ENCODE measurements around the gene HNRNPM. TPM values are rescaled to one million over a fixed set of nuclear protein-coding genes. Genes with fewer than 3 reads are reported as not detected.

HNRNPM gene
- total RNA-seq, 2 donors from 2014 or later = 168 to 183 TPM

- H3K27me3 Mint-ChIP-seq (ENCODE audit: low read depth) = no peaks in the 10 kb centered on the region
- peaks cover 81% of the 10 kb centered on the region for H3K4me1 Mint-ChIP-seq (ENCODE audit: low read depth)
- H3K4me3 Mint-ChIP-seq = peak overlapping the region in 1 of 2 donors; percentile 65
- H3K36me3 Mint-ChIP-seq (ENCODE audit: insufficient read depth in 2 of 2) = peaks cover 5 to 29% of the 10 kb centered on the region in 2 donors
- H3K27ac Mint-ChIP-seq = peak overlapping the region; percentile 89
- ATAC-seq (replicated peaks in 1 of 2) (no peak), DNase-seq (no peak)
- H3K9me3 Mint-ChIP-seq = no peaks in the 10 kb centered on the region
Observed at GRCh38 chr19:8457209-8457608, 12.4 kb downstream of the HNRNPM start.

DNA sequence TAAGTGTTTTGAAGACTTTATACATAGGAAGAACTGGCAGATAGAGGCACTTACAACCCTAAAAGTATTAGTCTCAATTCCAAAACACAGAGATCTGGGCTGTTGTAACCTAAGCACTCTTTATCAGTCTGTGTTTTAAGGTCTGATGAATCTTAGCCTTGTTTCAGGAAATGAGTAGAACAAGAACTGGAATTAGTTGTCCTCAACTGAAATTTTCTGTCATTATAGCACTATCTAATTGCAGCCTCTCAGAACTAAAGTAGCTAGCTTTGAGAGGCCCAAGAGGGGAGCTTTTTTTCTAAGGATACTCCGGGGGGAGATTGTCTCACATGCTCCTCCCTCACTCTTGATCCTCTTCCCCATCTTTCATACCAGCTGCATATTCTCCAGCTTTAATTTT lies 13.1 kb downstream of the HNRNPM start:
- peaks cover 75% of the 10 kb centered on the region for H3K4me1 Mint-ChIP-seq (ENCODE audit: low read depth)
- H3K36me3 Mint-ChIP-seq (ENCODE audit: insufficient read depth in 2 of 2) = peaks cover 6 to 31% of the 10 kb centered on the region in 2 donors
- no peaks in the 10 kb centered on the region for H3K27me3 Mint-ChIP-seq (ENCODE audit: low read depth)
- no peaks in the 10 kb centered on the region for H3K9me3 Mint-ChIP-seq
- DNase-seq = no peak
- peak overlapping the region in 1 of 2 donors; percentile 65 for H3K4me3 Mint-ChIP-seq
- peak overlapping the region; percentile 89 for H3K27ac Mint-ChIP-seq
- peak; percentile 39 to 82 for ATAC-seq (replicated peaks in 1 of 2)

DNA sequence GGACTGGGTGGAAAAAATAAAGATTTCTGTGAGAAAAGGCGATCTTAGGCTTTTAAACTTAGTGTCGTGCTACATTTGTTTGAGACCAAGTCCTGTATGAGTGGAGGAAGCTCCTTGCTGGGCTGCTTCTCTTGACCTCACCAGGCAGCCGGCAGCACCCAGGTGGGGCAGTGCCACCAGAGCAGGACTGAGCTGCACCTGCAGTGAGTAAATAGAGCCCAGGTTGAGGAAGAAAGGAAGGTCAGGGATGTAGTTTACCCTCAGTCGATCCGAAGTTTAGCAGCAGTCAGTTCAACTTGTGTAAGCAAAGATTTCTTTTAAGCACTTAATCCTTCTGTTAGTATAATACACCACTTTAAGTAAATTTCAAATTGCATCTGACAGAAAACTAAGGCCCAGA lies 13.6 kb downstream of the HNRNPM start:
- no peaks in the 10 kb centered on the region for H3K27me3 Mint-ChIP-seq (ENCODE audit: low read depth)
- ATAC-seq (replicated peaks in 1 of 2) (no peak), DNase-seq (no peak)
- H3K4me3 Mint-ChIP-seq = peak overlapping the region in 1 of 2 donors; percentile 65
- no peaks in the 10 kb centered on the region for H3K9me3 Mint-ChIP-seq
- H3K36me3 Mint-ChIP-seq (ENCODE audit: insufficient read depth in 2 of 2) = peaks cover 8 to 29% of the 10 kb centered on the region in 2 donors
- H3K4me1 Mint-ChIP-seq (ENCODE audit: low read depth) = peaks cover 69% of the 10 kb centered on the region
- H3K27ac Mint-ChIP-seq = peak overlapping the region; percentile 83

- peaks cover 62% of the 10 kb centered on the region for H3K4me1 Mint-ChIP-seq (ENCODE audit: low read depth)
- no peak overlapping the region for H3K4me3 Mint-ChIP-seq
- no peak for DNase-seq
- no peak for ATAC-seq (replicated peaks in 1 of 2)
- H3K27me3 Mint-ChIP-seq (ENCODE audit: low read depth) = no peaks in the 10 kb centered on the region
- H3K27ac Mint-ChIP-seq = peak overlapping the region; percentile 78
- H3K36me3 Mint-ChIP-seq (ENCODE audit: insufficient read depth in 2 of 2) = peaks cover 10 to 30% of the 10 kb centered on the region in 2 donors
- no peaks in the 10 kb centered on the region for H3K9me3 Mint-ChIP-seq
Observed at GRCh38 chr19:8459095-8459494, 14.3 kb downstream of the HNRNPM start.

DNA sequence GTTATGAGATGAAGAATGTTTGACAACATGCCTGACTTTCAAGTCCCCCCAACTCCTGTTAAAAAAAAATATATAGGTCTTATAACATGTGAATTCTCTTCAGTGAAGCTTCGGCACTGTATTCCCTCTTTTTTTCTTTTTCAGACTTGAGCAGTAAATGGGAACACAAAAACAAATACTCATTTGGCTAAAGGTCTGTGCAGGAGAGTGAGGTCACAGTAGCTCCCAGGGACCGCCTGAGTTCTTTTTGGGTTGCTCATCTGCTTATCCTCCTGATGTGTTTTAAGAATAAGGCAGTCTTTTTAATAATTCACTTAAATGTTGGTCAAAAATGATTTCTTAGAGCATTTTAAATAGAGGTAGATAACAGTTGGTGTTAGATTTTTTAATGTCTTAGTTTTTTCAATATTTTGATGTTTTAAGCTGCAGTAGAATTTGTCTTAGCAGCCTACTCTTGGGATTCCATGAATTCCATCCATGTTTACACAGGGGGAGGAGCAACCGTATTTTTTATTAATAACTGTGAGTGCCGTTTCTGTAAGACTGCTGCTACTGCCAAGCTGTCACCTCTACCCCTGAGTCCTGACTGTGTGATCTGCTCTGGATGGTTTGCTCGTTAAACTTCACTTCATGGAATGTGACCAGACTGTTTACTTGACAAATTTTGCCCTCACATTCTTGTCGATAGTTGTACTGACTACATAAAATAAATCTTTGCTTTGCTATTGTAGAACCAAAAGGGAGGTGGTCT lies 14.9 kb downstream of the HNRNPM start:
- H3K9me3 Mint-ChIP-seq = no peaks in the 10 kb centered on the region
- peaks cover 13 to 32% of the 10 kb centered on the region in 2 donors for H3K36me3 Mint-ChIP-seq (ENCODE audit: insufficient read depth in 2 of 2)
- peaks cover 56% of the 10 kb centered on the region for H3K4me1 Mint-ChIP-seq (ENCODE audit: low read depth)
- H3K27me3 Mint-ChIP-seq (ENCODE audit: low read depth) = no peaks in the 10 kb centered on the region
- DNase-seq = no peak
- H3K4me3 Mint-ChIP-seq = peak overlapping the region in 1 of 2 donors; percentile 24
- ATAC-seq (replicated peaks in 1 of 2) = no peak
- H3K27ac Mint-ChIP-seq = peak overlapping the region; percentile 78

GRCh38 chr19:8460516-8461298 lies 15.9 kb downstream of the HNRNPM start:
- peaks cover 14 to 33% of the 10 kb centered on the region in 2 donors for H3K36me3 Mint-ChIP-seq (ENCODE audit: insufficient read depth in 2 of 2)
- peak overlapping the region in 1 of 2 donors; percentile 24 for H3K4me3 Mint-ChIP-seq
- H3K27me3 Mint-ChIP-seq (ENCODE audit: low read depth) = no peaks in the 10 kb centered on the region
- ATAC-seq (replicated peaks in 1 of 2) (no peak), DNase-seq (no peak)
- H3K4me1 Mint-ChIP-seq (ENCODE audit: low read depth) = peaks cover 46% of the 10 kb centered on the region
- H3K9me3 Mint-ChIP-seq = no peaks in the 10 kb centered on the region
- H3K27ac Mint-ChIP-seq = peak overlapping the region; percentile 13

- peaks cover 39% of the 10 kb centered on the region for H3K4me1 Mint-ChIP-seq (ENCODE audit: low read depth)
- H3K36me3 Mint-ChIP-seq (ENCODE audit: insufficient read depth in 2 of 2) = peaks cover 17 to 34% of the 10 kb centered on the region in 2 donors
- no peak overlapping the region for H3K27ac Mint-ChIP-seq
- ATAC-seq (replicated peaks in 1 of 2) (no peak), DNase-seq (no peak)
- no peaks in the 10 kb centered on the region for H3K9me3 Mint-ChIP-seq
- no peak overlapping the region for H3K4me3 Mint-ChIP-seq
- H3K27me3 Mint-ChIP-seq (ENCODE audit: low read depth) = no peaks in the 10 kb centered on the region
Observed at GRCh38 chr19:8461376-8461775, 16.6 kb downstream of the HNRNPM start.

DNA sequence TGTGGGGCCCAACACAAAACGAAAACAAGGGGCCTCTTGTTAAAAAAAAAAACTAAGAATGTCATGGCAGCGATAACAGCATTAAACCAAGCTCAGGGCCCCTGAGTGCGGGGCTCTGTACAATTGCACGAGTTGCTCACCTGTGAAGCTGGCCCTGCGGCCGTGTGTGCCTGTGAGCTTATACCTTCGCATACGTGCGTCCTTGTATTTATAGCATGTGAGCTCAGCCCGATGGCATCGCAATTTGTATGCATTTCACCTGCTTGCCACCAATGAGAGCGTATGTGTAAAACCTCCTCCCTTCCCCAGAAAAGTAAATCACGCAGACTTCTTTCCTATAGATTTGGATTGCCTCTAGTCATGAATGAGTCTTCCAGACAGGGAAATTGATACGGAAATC lies 17.1 kb downstream of the HNRNPM start:
- Mint-ChIP-seq H3K36me3 (ENCODE audit: insufficient read depth in 2 of 2) (peaks cover 15 to 32% of the 10 kb centered on the region in 2 donors), H3K27ac (peak overlapping the region; percentile 27), H3K9me3 (no peaks in the 10 kb centered on the region), H3K27me3 (ENCODE audit: low read depth) (no peaks in the 10 kb centered on the region), H3K4me1 (ENCODE audit: low read depth) (peaks cover 34% of the 10 kb centered on the region), H3K4me3 (no peak overlapping the region)
- no peak for DNase-seq
- ATAC-seq (replicated peaks in 1 of 2) = no peak

- Mint-ChIP-seq H3K27ac (no peak overlapping the region), H3K4me3 (no peak overlapping the region), H3K9me3 (no peaks in the 10 kb centered on the region), H3K36me3 (ENCODE audit: insufficient read depth in 2 of 2) (peaks cover 18 to 38% of the 10 kb centered on the region in 2 donors), H3K27me3 (ENCODE audit: low read depth) (no peaks in the 10 kb centered on the region), H3K4me1 (ENCODE audit: low read depth) (peaks cover 31% of the 10 kb centered on the region)
- ATAC-seq (replicated peaks in 1 of 2) = no peak
- no peak for DNase-seq
Observed at GRCh38 chr19:8462571-8462970, 17.8 kb downstream of the HNRNPM start.

GRCh38 chr19:8463365-8463764 lies 18.6 kb downstream of the HNRNPM start:
- peaks cover 28% of the 10 kb centered on the region for H3K4me1 Mint-ChIP-seq (ENCODE audit: low read depth)
- ATAC-seq (replicated peaks in 1 of 2) = no peak

GRCh38 chr19:8466018-8466417 lies 21.2 kb downstream of the HNRNPM start:
- Mint-ChIP-seq H3K27ac (no peak overlapping the region), H3K4me1 (ENCODE audit: low read depth) (peaks cover 9% of the 10 kb centered on the region), H3K36me3 (ENCODE audit: insufficient read depth in 2 of 2) (peaks cover 23 to 54% of the 10 kb centered on the region in 2 donors), H3K27me3 (ENCODE audit: low read depth) (no peaks in the 10 kb centered on the region), H3K4me3 (no peak overlapping the region), H3K9me3 (no peaks in the 10 kb centered on the region)
- no peak for DNase-seq
- no peak for ATAC-seq (replicated peaks in 1 of 2)

More at GRCh38 chr19:8463365-8463764, 18.6 kb downstream of the HNRNPM start:
- Mint-ChIP-seq H3K9me3 (no peaks in the 10 kb centered on the region), H3K4me3 (no peak overlapping the region), H3K27ac (no peak overlapping the region), H3K36me3 (ENCODE audit: insufficient read depth in 2 of 2) (peaks cover 18 to 44% of the 10 kb centered on the region in 2 donors), H3K27me3 (ENCODE audit: low read depth) (no peaks in the 10 kb centered on the region)
- no peak for DNase-seq

GRCh38 chr19:8468124-8468523 lies 23.3 kb downstream of the HNRNPM start:
- H3K4me1 Mint-ChIP-seq (ENCODE audit: low read depth) = peaks cover 17% of the 10 kb centered on the region
- ATAC-seq (replicated peaks in 1 of 2) = no peak
- peaks cover 21 to 58% of the 10 kb centered on the region in 2 donors for H3K36me3 Mint-ChIP-seq (ENCODE audit: insufficient read depth in 2 of 2)
- no peaks in the 10 kb centered on the region for H3K27me3 Mint-ChIP-seq (ENCODE audit: low read depth)
- no peaks in the 10 kb centered on the region for H3K9me3 Mint-ChIP-seq
- H3K27ac Mint-ChIP-seq = peak overlapping the region; percentile 60
- DNase-seq = no peak
- H3K4me3 Mint-ChIP-seq = no peak overlapping the region

GRCh38 chr19:8468761-8469373 lies 24.1 kb downstream of the HNRNPM start:
- Mint-ChIP-seq H3K27ac (peak overlapping the region; percentile 18), H3K36me3 (ENCODE audit: insufficient read depth in 2 of 2) (peaks cover 18 to 59% of the 10 kb centered on the region in 2 donors), H3K4me1 (ENCODE audit: low read depth) (peaks cover 24% of the 10 kb centered on the region), H3K4me3 (no peak overlapping the region), H3K9me3 (no peaks in the 10 kb centered on the region), H3K27me3 (ENCODE audit: low read depth) (no peaks in the 10 kb centered on the region)
- DNase-seq = no peak
- no peak for ATAC-seq (replicated peaks in 1 of 2)
